Heart left ventricle (tissue), 13 donors: ENCODE data around the gene AFF3.

Source experiments
- CTCF ChIP-seq, 12 donors: fragments of 200-600 bp; sonication (generic) in 4 of 12; IDR thresholded peaks; one replicate each; pipeline versions ENCODE4 v1.5.0 to v1.8.0; 2018 to 2022; ENCODE audit warnings: antibody characterized with exemption in 12 of 12, mild to moderate bottlenecking in 5 of 12
- POLR2A ChIP-seq, 2 donors: fragments of 450-650 bp; IDR thresholded peaks; one replicate each; pipeline ENCODE4 v1.6.1; 2017; ENCODE audit warnings: antibody characterized with exemption in 2 of 2, mild to moderate bottlenecking in 2 of 2, moderate library complexity in 2 of 2
- donor health status: ischemic (EF 13 %, LVEDD 7.1; RV severe dilation, severe dysfunction).
- donor health status: DM: no; HTN: yes; CAD: no.
- donor health status: DM: no; HTN: no; CAD: no.
- donor health status: ischemic (EF 25% LVEDD 6.9; RV normal size, moderate dysfunction).
- donor health status: ischemic (EF 25% LVEDD 5.7; RV mildly dilated, moderate dysfunction).
- donor health status: ischemic (EF 35%, LVEDD 5.7; RV mildly dilated, moderate dysfunction).
- donor health status: nonischemic (EF 11% LVEDD 7.7; RV severe dilation, severe dysfunction).
- donor health status: DM: yes; HTN: yes; CAD: no.
- donor health status: PGD.
- donor health status: ischemic (EF 29% LVEDD 5.4; RV normal size, mild dysfunction).
- donor health status: nonischemic (EF 23%, LVEDD 6.1; RV moderate dilation, normal function).

GRCh38 chr2:100148883-100149282, 6.5 kb upstream of the AFF3 start:
- TF ChIP-seq POLR2A (IDR thresholded peaks at IDR 0.05) (no peak), CTCF (IDR thresholded peaks at IDR 0.05) (no peak)
